ENCODE data around the gene PALM2AKAP2. TPM values are rescaled to one million over a fixed set of nuclear protein-coding genes. Genes with fewer than 3 reads are reported as not detected.
A peak's percentile ranks its signal among the peaks of the same experiment; 100 is the strongest.

PALM2AKAP2 gene
- 10 to 100 TPM in 2 of 6 donors, 1 to 10 TPM in 4; 5.2 to 27.2 (median 8.8) TPM for total RNA-seq

GRCh38 chr9:109779711-109780452 lies at the start of gene PALM2AKAP2:
Gene PALM2AKAP2, plus strand, starts transcription at chr9:109780198. Its CDS starts 291 bp downstream, at chr9:109780489.
- TF ChIP-seq POLR2AphosphoS5 (IDR thresholded peaks at IDR 0.05) (no peak), CTCF (IDR thresholded peaks at IDR 0.05) (peak in 2 of 6 experiments; percentile 12 to 55), POLR2A (IDR thresholded peaks at IDR 0.05) (peak in 1 of 4 donors; percentile 6), EP300 (IDR thresholded peaks at IDR 0.05) (no peak)
- H3K9me3 ChIP-seq = no peaks in the 10 kb centered on the region
- H3K27ac ChIP-seq = peak within 1 kb of the TSS; percentile 48 to 80 (median 74)
- H3K36me3 ChIP-seq = no peaks in the 10 kb centered on the region
- peak within 1 kb of the TSS; percentile 38 to 51 (median 47) for H3K4me3 ChIP-seq
- WGBS, 2 donors = 0 to 3% methylated on average over 24 to 40 of the region's 85 CpGs
- peaks cover 0 to 9% (median 1%) of the 10 kb centered on the region in 4 donors for H3K27me3 ChIP-seq
- H3K4me1 ChIP-seq = peaks cover 3 to 13% (median 4%) of the 10 kb centered on the region in 4 donors
- DNase-seq (peak; percentile 38 to 94), ATAC-seq (ENCODE audit: low FRiP score in 2 of 2) (peak; percentile 45 to 91)

GRCh38 chr9:109730228-109730627 lies 49.8 kb upstream of the PALM2AKAP2 start:
- 48 to 50% methylated on average over 3 of the region's 3 CpGs for WGBS, 2 donors

GRCh38 chr9:109733690-109734089 lies 46.3 kb upstream of the PALM2AKAP2 start:
- TF ChIP-seq EP300 (IDR thresholded peaks at IDR 0.05) = no peak
- WGBS, 2 donors = 41% methylated on average over 2 of the region's 2 CpGs
- DNase-seq = no peak
- H3K27me3 ChIP-seq = no peaks in the 10 kb centered on the region
- H3K27ac ChIP-seq = no peak overlapping the region
- H3K4me3 ChIP-seq = no peak overlapping the region
- H3K36me3 ChIP-seq = no peaks in the 10 kb centered on the region
- H3K9me3 ChIP-seq = no peaks in the 10 kb centered on the region
- ATAC-seq (ENCODE audit: low FRiP score in 2 of 2) = peak in 1 of 2 donors; percentile 58
- H3K4me1 ChIP-seq = peaks cover 0 to 7% (median 1%) of the 10 kb centered on the region in 4 donors

More at GRCh38 chr9:109730228-109730627, 49.8 kb upstream of the PALM2AKAP2 start:
- Histone ChIP-seq H3K4me3 (no peak overlapping the region), H3K27ac (no peak overlapping the region), H3K9me3 (no peaks in the 10 kb centered on the region), H3K4me1 (peaks cover 0 to 7% (median 1%) of the 10 kb centered on the region in 4 donors), H3K36me3 (no peaks in the 10 kb centered on the region), H3K27me3 (no peaks in the 10 kb centered on the region)
- TF ChIP-seq POLR2A (IDR thresholded peaks at IDR 0.05) (no peak), EP300 (IDR thresholded peaks at IDR 0.05) (no peak), CTCF (IDR thresholded peaks at IDR 0.05) (no peak), POLR2AphosphoS5 (IDR thresholded peaks at IDR 0.05) (no peak)
- DNase-seq (peak in 1 of 2 donors; percentile 39), ATAC-seq (ENCODE audit: low FRiP score in 2 of 2) (no peak)

- no peaks in the 10 kb centered on the region for H3K36me3 ChIP-seq
- H3K4me3 ChIP-seq = no peak overlapping the region
- peaks cover 0 to 7% (median 1%) of the 10 kb centered on the region in 4 donors for H3K4me1 ChIP-seq
- WGBS, 2 donors = 49 to 50% methylated on average over 2 of the region's 2 CpGs
- TF ChIP-seq EP300 (IDR thresholded peaks at IDR 0.05) = no peak
- TF ChIP-seq POLR2A (IDR thresholded peaks at IDR 0.05) = no peak
- no peak for TF ChIP-seq POLR2AphosphoS5 (IDR thresholded peaks at IDR 0.05)
- TF ChIP-seq CTCF (IDR thresholded peaks at IDR 0.05) = no peak
- no peaks in the 10 kb centered on the region for H3K27me3 ChIP-seq
- no peak overlapping the region for H3K27ac ChIP-seq
- DNase-seq = no peak
- no peak for ATAC-seq (ENCODE audit: low FRiP score in 2 of 2)
- no peaks in the 10 kb centered on the region for H3K9me3 ChIP-seq
These were observed 45.2 kb upstream of the PALM2AKAP2 start for GRCh38 chr9:109734814-109735213.

GRCh38 chr9:109735801-109736200 lies 44.2 kb upstream of the PALM2AKAP2 start:
- H3K4me3 ChIP-seq = no peak overlapping the region
- no peak for TF ChIP-seq POLR2A (IDR thresholded peaks at IDR 0.05)
- TF ChIP-seq POLR2AphosphoS5 (IDR thresholded peaks at IDR 0.05) = no peak
- no peak for TF ChIP-seq CTCF (IDR thresholded peaks at IDR 0.05)
- TF ChIP-seq EP300 (IDR thresholded peaks at IDR 0.05) = no peak
- no peak for ATAC-seq (ENCODE audit: low FRiP score in 2 of 2)
- no peak overlapping the region for H3K27ac ChIP-seq
- 70 to 72% methylated on average over 6 of the region's 6 CpGs for WGBS, 2 donors
- H3K27me3 ChIP-seq = no peaks in the 10 kb centered on the region
- DNase-seq = no peak
- peaks cover 0 to 7% (median 1%) of the 10 kb centered on the region in 4 donors for H3K4me1 ChIP-seq
- no peaks in the 10 kb centered on the region for H3K9me3 ChIP-seq
- H3K36me3 ChIP-seq = no peaks in the 10 kb centered on the region

Measured in upper lobe of left lung (tissue), 6 donors.